Measurements from ENCODE around the gene HDAC4.

DNA sequence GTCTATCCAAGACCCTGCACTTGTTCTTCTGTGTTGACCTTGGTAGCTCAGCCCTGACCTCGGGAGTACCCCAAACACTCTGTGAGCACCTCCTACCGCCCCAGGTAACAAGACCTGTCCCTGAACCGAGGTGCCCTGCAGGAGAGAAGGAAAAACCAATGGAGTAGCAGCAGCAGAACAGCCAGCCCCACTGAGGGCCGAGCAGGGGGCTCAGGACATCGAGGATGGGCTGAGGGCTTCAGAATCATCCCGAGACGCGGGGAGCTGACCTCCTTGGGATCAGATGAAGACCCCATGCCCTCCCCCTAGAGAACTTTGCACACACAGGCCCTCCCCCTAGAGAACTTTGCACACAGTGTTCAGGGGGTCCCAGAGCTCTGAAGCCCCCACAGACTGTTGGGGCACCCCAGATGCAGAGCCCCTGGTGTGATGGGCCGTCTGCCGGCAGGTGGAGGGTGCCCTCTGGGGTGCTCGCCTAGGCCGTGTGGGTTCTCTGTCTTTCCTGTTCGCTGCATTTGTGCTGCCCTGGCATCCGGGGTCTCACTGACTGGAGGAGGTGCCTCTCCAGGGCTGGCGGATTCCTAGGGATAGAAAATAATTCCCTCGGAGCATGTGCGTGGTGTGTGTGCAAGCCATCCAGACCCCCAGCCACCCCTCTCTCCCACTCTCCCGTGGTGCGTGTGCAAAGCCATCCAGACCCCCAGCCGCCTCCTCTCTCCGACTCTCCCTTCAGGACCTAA lies 363.8 kb downstream of the HDAC4 start:
- TF ChIP-seq SIX5 (IDR thresholded peaks at IDR 0.05; ENCODE audit: borderline replicate concordance in 1 of 2, insufficient read depth in 1 of 2, low read depth in 1 of 2, low read length in 2 of 2) (no peak), SMAD1 (IDR thresholded peaks at IDR 0.05; ENCODE audit: low read depth, low read length, partially characterized antibody) (no peak), ZNF780A (CRISPR knock-in tag; IDR thresholded peaks at IDR 0.05) (no peak), POLR2G (IDR thresholded peaks at IDR 0.05; ENCODE audit: low read depth, low read length) (no peak), ZNF347 (CRISPR knock-in tag; IDR thresholded peaks at IDR 0.05; ENCODE audit: low read depth) (no peak)
- TF ChIP-seq, protein P1, sequence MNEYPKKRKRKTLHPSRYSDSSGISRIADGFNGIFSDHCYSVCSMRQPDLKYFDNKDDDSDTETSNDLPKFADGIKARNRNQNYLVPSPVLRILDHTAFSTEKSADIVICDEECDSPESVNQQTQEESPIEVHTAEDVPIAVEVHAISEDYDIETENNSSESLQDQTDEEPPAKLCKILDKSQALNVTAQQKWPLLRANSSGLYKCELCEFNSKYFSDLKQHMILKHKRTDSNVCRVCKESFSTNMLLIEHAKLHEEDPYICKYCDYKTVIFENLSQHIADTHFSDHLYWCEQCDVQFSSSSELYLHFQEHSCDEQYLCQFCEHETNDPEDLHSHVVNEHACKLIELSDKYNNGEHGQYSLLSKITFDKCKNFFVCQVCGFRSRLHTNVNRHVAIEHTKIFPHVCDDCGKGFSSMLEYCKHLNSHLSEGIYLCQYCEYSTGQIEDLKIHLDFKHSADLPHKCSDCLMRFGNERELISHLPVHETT (CRISPR knock-in tag; conservative IDR thresholded peaks at IDR 0.05 in 1 of 2, IDR thresholded peaks at IDR 0.05 in 1 of 2), result no peak
- TF ChIP-seq, protein P2, sequence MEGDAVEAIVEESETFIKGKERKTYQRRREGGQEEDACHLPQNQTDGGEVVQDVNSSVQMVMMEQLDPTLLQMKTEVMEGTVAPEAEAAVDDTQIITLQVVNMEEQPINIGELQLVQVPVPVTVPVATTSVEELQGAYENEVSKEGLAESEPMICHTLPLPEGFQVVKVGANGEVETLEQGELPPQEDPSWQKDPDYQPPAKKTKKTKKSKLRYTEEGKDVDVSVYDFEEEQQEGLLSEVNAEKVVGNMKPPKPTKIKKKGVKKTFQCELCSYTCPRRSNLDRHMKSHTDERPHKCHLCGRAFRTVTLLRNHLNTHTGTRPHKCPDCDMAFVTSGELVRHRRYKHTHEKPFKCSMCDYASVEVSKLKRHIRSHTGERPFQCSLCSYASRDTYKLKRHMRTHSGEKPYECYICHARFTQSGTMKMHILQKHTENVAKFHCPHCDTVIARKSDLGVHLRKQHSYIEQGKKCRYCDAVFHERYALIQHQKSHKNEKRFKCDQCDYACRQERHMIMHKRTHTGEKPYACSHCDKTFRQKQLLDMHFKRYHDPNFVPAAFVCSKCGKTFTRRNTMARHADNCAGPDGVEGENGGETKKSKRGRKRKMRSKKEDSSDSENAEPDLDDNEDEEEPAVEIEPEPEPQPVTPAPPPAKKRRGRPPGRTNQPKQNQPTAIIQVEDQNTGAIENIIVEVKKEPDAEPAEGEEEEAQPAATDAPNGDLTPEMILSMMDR (IDR thresholded peaks at IDR 0.05 in 2 of 3, conservative IDR thresholded peaks at IDR 0.05 in 1 of 3; ENCODE audit: insufficient read depth in 2 of 3, low read depth in 1 of 3, low read length in 3 of 3), result no peak
- TF ChIP-seq, protein P3, sequence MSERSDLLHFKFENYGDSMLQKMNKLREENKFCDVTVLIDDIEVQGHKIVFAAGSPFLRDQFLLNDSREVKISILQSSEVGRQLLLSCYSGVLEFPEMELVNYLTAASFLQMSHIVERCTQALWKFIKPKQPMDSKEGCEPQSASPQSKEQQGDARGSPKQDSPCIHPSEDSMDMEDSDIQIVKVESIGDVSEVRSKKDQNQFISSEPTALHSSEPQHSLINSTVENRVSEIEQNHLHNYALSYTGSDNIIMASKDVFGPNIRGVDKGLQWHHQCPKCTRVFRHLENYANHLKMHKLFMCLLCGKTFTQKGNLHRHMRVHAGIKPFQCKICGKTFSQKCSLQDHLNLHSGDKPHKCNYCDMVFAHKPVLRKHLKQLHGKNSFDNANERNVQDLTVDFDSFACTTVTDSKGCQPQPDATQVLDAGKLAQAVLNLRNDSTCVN (CRISPR knock-in tag; IDR thresholded peaks at IDR 0.05), result no peak
- TF ChIP-seq, protein P4, sequence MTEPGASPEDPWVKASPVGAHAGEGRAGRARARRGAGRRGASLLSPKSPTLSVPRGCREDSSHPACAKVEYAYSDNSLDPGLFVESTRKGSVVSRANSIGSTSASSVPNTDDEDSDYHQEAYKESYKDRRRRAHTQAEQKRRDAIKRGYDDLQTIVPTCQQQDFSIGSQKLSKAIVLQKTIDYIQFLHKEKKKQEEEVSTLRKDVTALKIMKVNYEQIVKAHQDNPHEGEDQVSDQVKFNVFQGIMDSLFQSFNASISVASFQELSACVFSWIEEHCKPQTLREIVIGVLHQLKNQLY (CRISPR knock-in tag; conservative IDR thresholded peaks at IDR 0.05), result no peak
